CD4-positive, alpha-beta T cell treated with Interleukin-17A for 4 hours (primary cell): Measurements from ENCODE around the gene PPP1R37.
A peak's percentile ranks its signal among the peaks of the same experiment; 100 is the strongest.

ENCODE experiments used
- DNase-seq: peaks from one replicate; pipeline ENCODE4 v3.0.0-alpha.2; 2020; ENCODE audit warnings: mixed read lengths

The PPP1R37 gene

GRCh38 chr19:45175515-45176345, 82.8 kb downstream of the PPP1R37 start:
- no peak for DNase-seq

DNA sequence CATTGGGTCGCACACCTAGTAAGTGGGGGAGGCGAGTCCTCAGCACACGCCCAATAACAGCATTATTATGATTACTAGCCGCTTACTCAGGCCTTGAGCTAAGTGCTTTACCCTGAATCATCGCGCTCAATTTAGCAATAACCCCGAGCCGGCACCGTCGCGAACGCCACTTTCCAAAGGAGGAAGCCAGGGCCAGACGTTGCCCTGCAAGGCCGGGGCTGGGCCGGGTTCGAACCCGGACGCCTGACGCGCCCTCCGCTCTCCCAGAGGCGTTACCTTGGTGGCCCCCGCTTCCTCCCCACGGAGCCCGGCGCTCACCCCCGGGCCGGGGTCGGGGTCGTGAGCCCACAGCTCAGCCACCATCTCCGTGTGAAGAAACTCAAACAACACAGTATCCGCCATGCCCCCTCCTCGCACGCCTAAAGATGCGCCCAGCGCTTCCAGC, 84.9 kb downstream of the PPP1R37 start, which contains the start of gene TRAPPC6A:
Gene TRAPPC6A, minus strand, starts transcription at position 421 of the 445 bp plus-strand sequence. Its CDS starts 19 bp downstream, at position 402.
- DNase-seq: no peak

DNA sequence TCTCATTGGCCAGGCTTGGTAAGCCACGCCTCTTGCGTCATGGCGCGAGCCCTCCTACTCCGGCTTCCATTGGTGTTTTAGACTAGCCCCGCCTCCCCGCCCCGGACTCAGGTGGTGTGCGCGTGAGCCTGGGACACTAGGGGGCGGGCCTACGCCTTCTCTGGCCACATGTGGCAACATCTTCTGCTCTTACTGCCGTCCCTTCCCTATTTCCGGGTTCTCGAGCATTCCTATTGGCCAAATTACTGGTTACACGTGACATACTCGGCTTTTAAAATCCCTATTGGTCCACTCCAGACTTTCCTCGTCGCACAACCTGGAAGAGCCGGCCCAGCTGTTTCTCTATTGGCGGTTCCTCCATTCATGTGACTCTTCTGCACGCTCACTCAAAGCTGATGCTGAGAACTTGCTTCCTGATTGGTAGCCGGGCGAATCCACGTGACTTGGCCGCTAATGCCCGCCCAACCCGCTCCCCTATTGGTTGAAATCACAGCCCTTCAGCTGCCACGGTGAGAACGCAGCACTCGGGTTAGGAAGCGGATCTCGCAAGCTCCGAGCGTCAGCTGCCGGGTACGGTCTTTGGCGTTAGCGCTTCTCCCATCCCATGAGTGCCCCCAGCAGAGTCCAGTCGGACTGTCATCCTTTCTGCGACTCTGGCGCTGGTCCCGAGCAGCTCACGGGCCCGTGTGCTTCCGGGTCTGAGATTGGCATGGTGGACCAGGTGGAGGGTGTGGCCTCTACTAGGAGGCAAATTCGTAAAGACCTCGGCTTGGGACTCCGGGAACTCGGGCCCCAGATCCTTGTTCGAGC, 85.5 kb downstream of the PPP1R37 start, which contains the start of gene BLOC1S3:
Gene BLOC1S3, plus strand, starts transcription at position 523 of the 810 bp plus-strand sequence. CDS start 513 bp downstream, outside the sequence.
- DNase-seq: peak; percentile 100

- peak; percentile 39 for DNase-seq
These were observed 86.3 kb downstream of the PPP1R37 start for GRCh38 chr19:45179072-45179891.

- DNase-seq: no peak
These were observed 87.0 kb downstream of the PPP1R37 start for GRCh38 chr19:45179892-45180370.

DNA sequence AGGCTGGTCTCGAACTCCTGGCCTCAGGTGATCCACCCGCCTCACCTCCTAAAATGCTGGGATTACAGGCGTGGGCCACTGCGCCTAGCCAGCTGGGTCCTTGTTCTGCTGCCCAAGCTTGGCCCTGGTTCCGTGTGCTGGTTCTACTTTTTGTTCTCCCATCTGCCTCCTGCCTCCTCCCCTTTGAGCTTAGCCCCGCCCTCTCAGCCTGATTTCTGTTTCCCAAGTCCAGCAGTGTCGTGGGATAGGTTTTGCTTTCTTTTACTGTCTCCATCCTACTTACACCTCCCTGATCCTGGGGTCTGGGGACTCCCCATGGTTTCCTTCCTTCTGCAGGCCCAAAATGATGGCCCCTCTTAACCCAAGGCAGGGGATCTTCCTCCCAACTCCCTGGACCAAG, 88.0 kb downstream of the PPP1R37 start:
- DNase-seq: no peak

- DNase-seq: no peak
These were observed 89.8 kb downstream of the PPP1R37 start for GRCh38 chr19:45182758-45183157.

- DNase-seq: no peak
These were observed 91.1 kb downstream of the PPP1R37 start for GRCh38 chr19:45184115-45184514.

GRCh38 chr19:45186509-45187334, 93.7 kb downstream of the PPP1R37 start:
- no peak for DNase-seq

GRCh38 chr19:45187421-45188100, 94.6 kb downstream of the PPP1R37 start:
- peak; percentile 43 for DNase-seq

DNA sequence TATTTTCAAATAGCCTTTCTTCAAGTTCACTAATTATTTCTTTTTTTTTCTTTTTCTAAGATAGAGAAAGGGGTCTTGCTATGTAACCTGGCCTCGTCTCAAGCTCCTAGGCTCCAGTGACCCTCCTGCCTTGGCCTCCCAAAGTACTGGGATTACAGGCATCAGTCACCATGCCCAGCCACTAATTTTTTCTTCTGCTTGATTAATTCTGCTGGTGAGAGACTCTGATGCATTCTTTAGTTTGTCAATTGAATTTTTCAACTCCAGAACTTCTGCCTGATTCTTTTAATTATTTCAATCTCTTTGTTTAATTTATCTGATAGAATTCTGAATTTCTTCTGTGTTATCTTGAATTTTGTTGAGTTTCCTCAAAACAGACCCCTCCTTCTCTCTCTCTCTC, 97.0 kb downstream of the PPP1R37 start:
- no peak for DNase-seq

DNA sequence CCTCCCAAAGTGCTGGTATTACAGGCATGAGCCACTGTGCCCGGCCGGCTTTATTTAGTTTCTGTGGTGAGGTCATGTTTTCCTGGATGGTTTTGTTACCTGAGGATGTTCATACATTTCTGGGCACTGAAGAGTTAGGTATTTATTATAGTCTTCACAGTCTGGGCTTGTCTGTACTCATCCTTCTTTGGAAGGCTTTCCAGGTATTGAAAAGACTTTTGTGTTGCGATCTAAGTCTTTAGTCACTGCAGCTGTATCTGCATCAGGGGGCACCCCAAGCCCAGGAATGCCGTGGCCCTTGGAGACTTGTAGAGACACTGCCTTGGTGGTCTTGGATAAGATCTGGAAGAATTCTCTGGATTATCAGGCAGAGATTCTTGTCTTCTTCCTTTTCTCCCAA, 98.4 kb downstream of the PPP1R37 start:
- no peak for DNase-seq

DNA sequence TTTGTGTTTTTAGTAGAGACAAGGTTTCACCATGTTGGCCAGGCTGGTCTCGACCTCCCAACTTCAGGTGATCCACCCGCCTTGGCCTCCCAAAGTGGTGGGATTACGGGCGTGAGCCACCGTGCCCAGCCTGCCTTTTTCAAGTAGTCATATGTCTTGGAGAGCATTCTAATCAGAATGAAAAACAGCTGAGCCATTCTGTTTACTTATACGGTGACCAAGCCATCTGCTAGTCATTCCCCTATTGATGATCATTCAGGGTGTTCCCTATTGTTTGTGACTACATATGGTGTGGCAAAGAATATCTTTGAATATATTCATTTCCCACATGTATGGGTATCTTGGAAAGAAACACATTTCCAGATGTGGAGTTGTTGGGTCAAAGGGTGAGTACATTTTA, 102.8 kb downstream of the PPP1R37 start:
- no peak for DNase-seq
